ENCODE data around the gene RHOT2. TPM values are rescaled to one million over a fixed set of nuclear protein-coding genes. Genes with fewer than 3 reads are reported as not detected.

Gene RHOT2
- total and polyA plus RNA-seq, 9 of the 15 experiments (the other 6 are each of a cell fraction or from before 2014, with no cell fraction given), result 5.0 to 373 (median 112) TPM

- peak; percentile 66; the same call in 1 of the 2 replicates for TF ChIP-seq TOE1 (IDR thresholded peaks at IDR 0.05; ENCODE audit: borderline replicate concordance)
- peak; percentile 89; the same call in 1 of the 2 replicates for TF ChIP-seq TOE1 (CRISPR knock-in tag; IDR thresholded peaks at IDR 0.05; ENCODE audit: borderline replicate concordance, low read depth)
- TF ChIP-seq CREB3 (tag; conservative IDR thresholded peaks at IDR 0.05; ENCODE audit: low read depth), result peak; percentile 57; the same call in 1 of the 2 replicates
- no peak for TF ChIP-seq TCF15 (CRISPR knock-in tag; IDR thresholded peaks at IDR 0.05)
- no peak; the same call in 1 of the 2 replicates for TF ChIP-seq TEAD4 (IDR thresholded peaks at IDR 0.05; ENCODE audit: low read length)
- peak; percentile 97 for TF ChIP-seq TEAD4 (CRISPR knock-in tag; IDR thresholded peaks at IDR 0.05; ENCODE audit: borderline replicate concordance)
- no peak for TF ChIP-seq SRF (CRISPR knock-in tag; IDR thresholded peaks at IDR 0.05)
- TF ChIP-seq MYC (IDR thresholded peaks at IDR 0.05; ENCODE audit: low read depth, low read length), result peak; percentile 63
- 0 out of 2 replicates have a peak, but pooled peaks have one; percentile 56 for TF ChIP-seq MYC (CRISPR knock-in tag; IDR thresholded peaks at IDR 0.05; ENCODE audit: borderline replicate concordance, low read depth)
- TF ChIP-seq NFXL1 (CRISPR knock-in tag; IDR thresholded peaks at IDR 0.05), result no peak
- no peak for TF ChIP-seq ZNF655 (CRISPR knock-in tag; IDR thresholded peaks at IDR 0.05)
- TF ChIP-seq, protein P1, sequence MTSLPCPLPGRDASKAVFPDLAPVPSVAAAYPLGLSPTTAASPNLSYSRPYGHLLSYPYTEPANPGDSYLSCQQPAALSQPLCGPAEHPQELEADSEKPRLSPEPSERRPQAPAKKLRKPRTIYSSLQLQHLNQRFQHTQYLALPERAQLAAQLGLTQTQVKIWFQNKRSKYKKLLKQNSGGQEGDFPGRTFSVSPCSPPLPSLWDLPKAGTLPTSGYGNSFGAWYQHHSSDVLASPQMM (CRISPR knock-in tag; IDR thresholded peaks at IDR 0.05), result no peak
- TF ChIP-seq L3MBTL2 (IDR thresholded peaks at IDR 0.05), result peak; percentile 98
- TF ChIP-seq, protein P2, sequence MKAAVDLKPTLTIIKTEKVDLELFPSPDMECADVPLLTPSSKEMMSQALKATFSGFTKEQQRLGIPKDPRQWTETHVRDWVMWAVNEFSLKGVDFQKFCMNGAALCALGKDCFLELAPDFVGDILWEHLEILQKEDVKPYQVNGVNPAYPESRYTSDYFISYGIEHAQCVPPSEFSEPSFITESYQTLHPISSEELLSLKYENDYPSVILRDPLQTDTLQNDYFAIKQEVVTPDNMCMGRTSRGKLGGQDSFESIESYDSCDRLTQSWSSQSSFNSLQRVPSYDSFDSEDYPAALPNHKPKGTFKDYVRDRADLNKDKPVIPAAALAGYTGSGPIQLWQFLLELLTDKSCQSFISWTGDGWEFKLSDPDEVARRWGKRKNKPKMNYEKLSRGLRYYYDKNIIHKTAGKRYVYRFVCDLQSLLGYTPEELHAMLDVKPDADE (conservative IDR thresholded peaks at IDR 0.05; ENCODE audit: control insufficient read depth, low read depth, low read length), result 0 out of 2 replicates have a peak, but pooled peaks have one; percentile 33
- peak in 1 of 2 experiments; percentile 28; a peak in 1 of 4 replicates for TF ChIP-seq RCOR1 (IDR thresholded peaks at IDR 0.05; ENCODE audit: borderline replicate concordance in 1 of 2, low read depth in 2 of 2, low read length in 2 of 2)
- no peak for TF ChIP-seq BRD9 (IDR thresholded peaks at IDR 0.05; ENCODE audit: low read depth, partially characterized antibody)
- no peak for TF ChIP-seq ELF2 (CRISPR knock-in tag; IDR thresholded peaks at IDR 0.05)
- TF ChIP-seq PRMT5 (CRISPR knock-in tag; IDR thresholded peaks at IDR 0.05), result no peak
- TF ChIP-seq ZNF431 (CRISPR knock-in tag; IDR thresholded peaks at IDR 0.05), result peak; percentile 86
These were observed 27.6 kb downstream of the RHOT2 start (continued) for GRCh38 chr16:695355-696089.

All from K562 (cell line).